Measurements from ENCODE around the gene XG.
"Not testable (repeated sequence)": the region's sequence is repeated elsewhere in the genome, so short reads cannot be mapped to it uniquely, and the experiment has no call there.

The XG gene

GRCh38 chrX:2712890-2713840, 38.7 kb upstream of the XG start:
- Histone ChIP-seq H3K4me1 (ENCODE audit: control insufficient read depth, insufficient read depth, low read length) (peaks cover 21% of the 10 kb centered on the region), H3K9ac (ENCODE audit: low read depth, low read length) (no peak overlapping the region), H3K9me3 (replicated peaks; ENCODE audit: low read length) (no peaks in the 10 kb centered on the region), H3K4me2 (ENCODE audit: low read length) (no peak overlapping the region), H3K4me3 (ENCODE audit: low read length) (no peak overlapping the region), H3K36me3 (ENCODE audit: insufficient read depth, low read length) (peaks cover 39% of the 10 kb centered on the region), H3K27me3 (ENCODE audit: control insufficient read depth, insufficient read depth, low read length) (no peaks in the 10 kb centered on the region)

DNA sequence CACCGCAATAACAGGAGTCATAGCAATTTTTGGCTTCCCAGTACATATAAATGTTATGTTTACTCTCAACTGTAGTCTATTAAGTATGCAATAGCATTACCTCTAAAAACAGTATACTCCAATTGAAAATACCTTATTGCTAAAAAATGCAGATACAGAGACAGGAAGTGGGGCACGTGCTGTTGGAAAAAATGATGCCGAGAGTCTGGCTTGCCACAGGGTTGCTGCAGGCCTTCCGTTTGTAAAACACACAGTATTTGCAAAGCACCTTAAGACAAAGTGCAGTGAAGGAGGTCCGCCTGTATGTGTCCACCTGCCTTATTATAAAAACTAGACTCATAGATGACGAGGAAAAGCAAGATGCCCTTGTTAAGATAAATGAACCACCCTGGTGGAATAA, 37.3 kb upstream of the XG start:
- no peaks in the 10 kb centered on the region for H3K27me3 ChIP-seq (ENCODE audit: control insufficient read depth, insufficient read depth, low read length)
- H3K9ac ChIP-seq (ENCODE audit: low read depth, low read length), result no peak overlapping the region
- H3K4me1 ChIP-seq (ENCODE audit: control insufficient read depth, insufficient read depth, low read length), result peaks cover 12% of the 10 kb centered on the region
- no peak overlapping the region for H3K4me2 ChIP-seq (ENCODE audit: low read length)
- no peak overlapping the region for H3K4me3 ChIP-seq (ENCODE audit: low read length)
- H3K9me3 ChIP-seq (replicated peaks; ENCODE audit: low read length), result no peaks in the 10 kb centered on the region
- peaks cover 51% of the 10 kb centered on the region for H3K36me3 ChIP-seq (ENCODE audit: insufficient read depth, low read length)

DNA sequence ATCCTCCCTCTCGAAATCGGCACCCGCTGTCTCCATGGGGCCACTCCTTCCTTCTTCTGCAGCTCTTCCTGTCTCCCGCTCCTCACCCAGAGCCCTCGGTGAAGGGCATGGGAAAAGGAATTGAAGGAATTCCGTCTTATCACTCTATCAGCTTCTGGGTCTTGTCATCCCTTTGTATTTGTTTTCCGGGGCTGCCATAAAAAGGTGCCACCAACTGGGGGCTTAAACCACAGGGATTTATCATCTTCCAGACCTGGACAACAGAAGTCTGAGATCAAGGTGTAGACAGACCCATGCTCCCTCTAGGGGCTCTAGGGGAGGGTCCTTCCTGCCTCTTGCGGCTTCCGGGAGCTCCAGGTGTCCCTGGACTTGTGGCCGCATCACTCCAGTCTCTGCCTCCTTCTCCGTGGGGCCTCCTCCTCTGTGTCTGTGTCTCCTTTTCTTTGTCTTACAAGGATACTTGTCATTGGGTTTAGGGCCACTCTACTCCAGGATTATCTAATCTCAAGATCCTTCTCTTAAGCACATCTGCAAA, 36.7 kb upstream of the XG start:
- H3K4me1 ChIP-seq (ENCODE audit: control insufficient read depth, insufficient read depth, low read length), result peaks cover 7% of the 10 kb centered on the region
- H3K36me3 ChIP-seq (ENCODE audit: insufficient read depth, low read length), result peaks cover 57% of the 10 kb centered on the region
- H3K4me2 ChIP-seq (ENCODE audit: low read length), result no peak overlapping the region
- no peak overlapping the region for H3K4me3 ChIP-seq (ENCODE audit: low read length)
- no peaks in the 10 kb centered on the region for H3K9me3 ChIP-seq (replicated peaks; ENCODE audit: low read length)
- no peaks in the 10 kb centered on the region for H3K27me3 ChIP-seq (ENCODE audit: control insufficient read depth, insufficient read depth, low read length)
- H3K9ac ChIP-seq (ENCODE audit: low read depth, low read length), result no peak overlapping the region

DNA sequence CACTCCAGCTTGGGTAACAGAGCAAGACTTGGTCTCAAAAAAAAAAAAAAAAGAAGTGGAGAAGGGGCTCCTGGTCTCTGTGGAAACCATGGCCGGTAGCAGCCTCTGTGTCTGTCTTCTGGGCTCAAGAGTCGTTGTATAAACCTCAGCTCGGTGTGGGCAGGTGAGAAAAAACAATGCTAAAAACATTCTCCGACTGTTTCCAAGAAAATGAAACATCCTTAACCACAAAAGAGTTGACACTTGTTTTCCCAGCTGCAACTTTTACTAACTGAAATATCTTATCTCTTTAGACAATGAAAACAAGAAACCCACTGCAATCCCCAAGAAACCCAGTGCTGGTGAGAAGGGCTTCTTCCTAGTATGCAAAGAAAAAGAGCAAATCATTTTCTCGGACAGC, 34.5 kb upstream of the XG start:
- no peaks in the 10 kb centered on the region for H3K9me3 ChIP-seq (replicated peaks; ENCODE audit: low read length)
- no peak overlapping the region for H3K4me2 ChIP-seq (ENCODE audit: low read length)
- H3K9ac ChIP-seq (ENCODE audit: low read depth, low read length), result no peak overlapping the region
- H3K4me1 ChIP-seq (ENCODE audit: control insufficient read depth, insufficient read depth, low read length), result no peaks in the 10 kb centered on the region
- no peak overlapping the region for H3K4me3 ChIP-seq (ENCODE audit: low read length)
- no peaks in the 10 kb centered on the region for H3K27me3 ChIP-seq (ENCODE audit: control insufficient read depth, insufficient read depth, low read length)
- peaks cover 71% of the 10 kb centered on the region for H3K36me3 ChIP-seq (ENCODE audit: insufficient read depth, low read length)

GRCh38 chrX:2718821-2719220, 33.0 kb upstream of the XG start:
- Histone ChIP-seq H3K36me3 (ENCODE audit: insufficient read depth, low read length) (peaks cover 76% of the 10 kb centered on the region), H3K27me3 (ENCODE audit: control insufficient read depth, insufficient read depth, low read length) (no peaks in the 10 kb centered on the region), H3K9ac (ENCODE audit: low read depth, low read length) (no peak overlapping the region), H3K9me3 (replicated peaks; ENCODE audit: low read length) (no peaks in the 10 kb centered on the region), H3K4me3 (ENCODE audit: low read length) (no peak overlapping the region), H3K4me1 (ENCODE audit: control insufficient read depth, insufficient read depth, low read length) (no peaks in the 10 kb centered on the region), H3K4me2 (ENCODE audit: low read length) (no peak overlapping the region)

DNA sequence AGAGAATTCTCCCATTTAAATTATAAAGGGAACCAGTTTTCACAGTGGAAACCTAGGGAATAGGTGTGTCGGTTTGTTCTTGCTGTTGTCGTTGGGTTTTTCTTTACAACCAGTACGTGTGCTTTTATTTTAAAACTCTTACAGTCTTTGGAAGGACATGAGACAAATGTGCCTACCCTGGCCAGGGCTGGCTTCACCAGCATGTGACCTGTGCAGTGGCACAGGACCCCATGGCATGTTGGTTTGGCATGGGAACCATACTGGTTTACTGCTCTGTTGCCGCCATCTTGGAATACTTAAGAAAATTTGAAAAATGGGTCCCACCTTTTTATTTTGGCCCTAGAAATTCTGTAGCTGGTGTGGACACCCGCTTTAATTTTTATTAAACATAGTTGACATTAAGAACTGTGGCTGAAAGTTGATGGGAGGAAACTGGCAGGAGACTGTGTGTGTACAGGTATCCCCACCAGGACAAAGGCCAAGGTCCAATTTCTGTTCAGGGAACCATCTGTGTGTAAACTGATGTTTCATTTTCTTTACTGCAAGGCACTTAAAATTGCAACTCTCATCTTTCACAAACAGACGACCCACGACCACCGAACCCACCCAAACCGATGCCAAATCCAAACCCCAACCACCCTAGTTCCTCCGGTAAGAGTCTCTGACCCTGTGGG, 31.9 kb upstream of the XG start:
- Histone ChIP-seq H3K27me3 (ENCODE audit: control insufficient read depth, insufficient read depth, low read length) (no peaks in the 10 kb centered on the region), H3K4me3 (ENCODE audit: low read length) (no peak overlapping the region), H3K4me2 (ENCODE audit: low read length) (no peak overlapping the region), H3K4me1 (ENCODE audit: control insufficient read depth, insufficient read depth, low read length) (no peaks in the 10 kb centered on the region), H3K36me3 (ENCODE audit: insufficient read depth, low read length) (peaks cover 75% of the 10 kb centered on the region), H3K9me3 (replicated peaks; ENCODE audit: low read length) (no peaks in the 10 kb centered on the region), H3K9ac (ENCODE audit: low read depth, low read length) (no peak overlapping the region)

DNA sequence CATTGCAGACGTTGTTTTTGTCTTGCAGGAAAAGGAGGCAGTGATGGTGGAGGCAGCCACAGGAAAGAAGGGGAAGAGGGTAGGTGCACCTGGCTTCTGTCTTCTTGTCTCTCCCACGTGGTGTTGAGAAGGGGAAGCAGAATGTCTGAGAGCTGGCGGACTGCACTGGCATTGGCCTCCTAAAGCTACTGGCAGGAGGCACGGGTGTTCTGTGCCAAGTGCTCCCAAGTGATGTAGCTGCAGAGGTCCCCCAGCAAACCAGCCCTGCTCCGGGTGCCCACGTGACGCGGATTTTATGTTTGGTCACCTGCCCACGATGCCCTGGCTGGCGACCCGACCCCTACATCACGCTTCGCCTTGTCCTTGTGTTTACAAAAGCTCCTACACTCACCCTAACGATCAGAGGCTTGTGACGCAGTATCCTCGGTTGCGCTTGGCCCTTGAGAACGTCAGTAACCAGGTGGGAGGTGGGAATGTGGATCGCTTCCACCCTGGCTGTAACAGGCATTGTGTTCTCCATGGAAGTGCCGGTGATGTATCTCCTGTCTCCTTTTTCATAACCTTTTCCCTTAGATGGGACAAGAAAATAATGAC, 28.5 kb upstream of the XG start:
- Histone ChIP-seq H3K27me3 (ENCODE audit: control insufficient read depth, insufficient read depth, low read length) (no peaks in the 10 kb centered on the region), H3K36me3 (ENCODE audit: insufficient read depth, low read length) (peaks cover 74% of the 10 kb centered on the region), H3K9ac (ENCODE audit: low read depth, low read length) (no peak overlapping the region), H3K4me1 (ENCODE audit: control insufficient read depth, insufficient read depth, low read length) (no peaks in the 10 kb centered on the region), H3K9me3 (replicated peaks; ENCODE audit: low read length) (no peaks in the 10 kb centered on the region), H3K4me3 (ENCODE audit: low read length) (no peak overlapping the region), H3K4me2 (ENCODE audit: low read length) (no peak overlapping the region)

DNA sequence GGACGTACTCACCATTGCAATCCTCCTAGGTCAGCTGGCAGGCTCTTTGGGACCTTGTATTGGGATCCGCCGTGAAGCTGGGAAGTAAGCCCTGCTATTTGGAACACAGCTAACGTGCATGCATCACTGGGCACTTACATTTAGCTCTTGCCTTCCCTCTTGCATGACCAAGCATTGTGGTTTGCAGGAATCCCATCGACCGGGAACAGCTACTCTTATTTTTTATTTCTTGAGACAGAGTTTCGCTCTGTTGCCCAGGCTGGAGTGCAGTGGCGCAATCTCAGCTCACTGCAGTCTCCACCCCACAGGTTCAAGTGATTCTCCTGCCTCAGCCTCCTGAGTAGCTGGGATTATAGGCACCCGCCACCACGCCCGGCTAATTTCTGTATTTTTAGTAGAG, 24.6 kb upstream of the XG start:
- H3K36me3 ChIP-seq (ENCODE audit: insufficient read depth, low read length), result peaks cover 51% of the 10 kb centered on the region
- not testable (repeated sequence) for H3K4me2 ChIP-seq (ENCODE audit: low read length); H3K9me3 ChIP-seq (replicated peaks; ENCODE audit: low read length); H3K4me3 ChIP-seq (ENCODE audit: low read length); H3K4me1 ChIP-seq (ENCODE audit: control insufficient read depth, insufficient read depth, low read length); H3K9ac ChIP-seq (ENCODE audit: low read depth, low read length); H3K27me3 ChIP-seq (ENCODE audit: control insufficient read depth, insufficient read depth, low read length)

DNA sequence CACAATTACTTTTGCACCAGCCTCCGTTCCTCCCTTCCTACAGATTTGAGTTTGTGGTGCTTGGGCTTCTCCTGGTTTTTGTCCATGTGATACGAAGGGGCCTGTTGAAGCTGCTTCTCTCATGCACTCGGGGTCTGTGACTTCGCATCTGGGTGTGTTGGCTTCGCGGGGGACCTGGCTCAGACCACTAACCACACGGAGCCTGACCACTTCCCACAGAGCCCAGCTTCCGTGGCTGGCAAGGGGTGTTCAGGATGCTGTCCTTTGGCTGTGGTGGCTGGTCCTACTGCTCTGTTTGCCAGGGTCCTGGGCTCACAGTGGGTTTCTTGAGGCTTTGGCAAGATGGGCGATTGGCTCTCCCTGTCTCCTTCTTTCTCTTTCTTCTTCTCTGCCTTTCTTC, 19.8 kb upstream of the XG start:
- Histone ChIP-seq H3K4me3 (ENCODE audit: low read length) (no peak overlapping the region), H3K9me3 (replicated peaks; ENCODE audit: low read length) (no peaks in the 10 kb centered on the region), H3K9ac (ENCODE audit: low read depth, low read length) (no peak overlapping the region), H3K27me3 (ENCODE audit: control insufficient read depth, insufficient read depth, low read length) (no peaks in the 10 kb centered on the region), H3K4me1 (ENCODE audit: control insufficient read depth, insufficient read depth, low read length) (no peaks in the 10 kb centered on the region), H3K36me3 (ENCODE audit: insufficient read depth, low read length) (peaks cover 37% of the 10 kb centered on the region), H3K4me2 (ENCODE audit: low read length) (no peak overlapping the region)

DNA sequence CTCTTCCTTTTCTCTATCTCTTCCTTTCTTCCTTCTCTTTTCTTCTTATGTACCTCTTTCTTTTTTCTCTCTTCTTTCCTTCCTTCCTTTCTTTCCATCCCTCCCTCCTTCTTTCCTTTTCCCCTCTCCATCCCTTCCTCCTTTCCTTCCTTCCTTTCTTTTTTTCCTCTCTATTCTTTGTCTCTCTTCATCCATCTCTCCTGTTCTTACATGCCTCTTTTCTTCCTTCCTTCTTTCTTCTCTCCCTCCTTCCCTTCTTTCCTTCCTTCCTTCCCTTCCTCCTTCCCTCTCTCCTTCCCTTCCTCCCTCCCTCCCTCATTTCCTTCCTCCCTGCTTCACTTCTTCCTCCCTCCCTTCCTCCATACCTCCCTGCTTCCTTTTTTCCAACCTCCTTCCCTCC, 19.2 kb upstream of the XG start:
- Histone ChIP-seq H3K9ac (ENCODE audit: low read depth, low read length) (no peak overlapping the region), H3K36me3 (ENCODE audit: insufficient read depth, low read length) (peaks cover 34% of the 10 kb centered on the region)

DNA sequence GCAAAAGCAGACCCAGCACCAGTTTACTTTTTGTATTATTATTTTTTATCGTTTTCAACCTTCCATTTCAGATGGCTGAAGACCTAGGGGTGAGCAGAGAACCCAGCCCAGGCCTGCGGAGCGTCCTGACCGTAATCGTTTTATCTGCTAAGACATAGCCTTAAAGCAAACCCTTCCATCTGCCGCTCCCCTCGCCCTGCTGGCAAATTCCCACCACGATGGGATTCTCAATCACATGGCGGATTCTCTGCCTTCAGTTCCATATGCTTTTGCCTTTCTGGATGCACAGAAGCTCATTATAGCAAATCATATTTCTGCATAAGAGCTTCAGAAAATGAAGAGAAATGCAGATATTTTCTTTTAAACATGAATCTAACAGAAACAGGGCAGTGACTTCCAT, 18.6 kb upstream of the XG start:
- no peaks in the 10 kb centered on the region for H3K9me3 ChIP-seq (replicated peaks; ENCODE audit: low read length)
- no peak overlapping the region for H3K4me3 ChIP-seq (ENCODE audit: low read length)
- no peak overlapping the region for H3K9ac ChIP-seq (ENCODE audit: low read depth, low read length)
- H3K36me3 ChIP-seq (ENCODE audit: insufficient read depth, low read length), result peaks cover 37% of the 10 kb centered on the region
- no peaks in the 10 kb centered on the region for H3K27me3 ChIP-seq (ENCODE audit: control insufficient read depth, insufficient read depth, low read length)
- H3K4me1 ChIP-seq (ENCODE audit: control insufficient read depth, insufficient read depth, low read length), result no peaks in the 10 kb centered on the region
- no peak overlapping the region for H3K4me2 ChIP-seq (ENCODE audit: low read length)

More for the DNA sequence above, 19.2 kb upstream of the XG start:
- no peaks in the 10 kb centered on the region for H3K9me3 ChIP-seq (replicated peaks; ENCODE audit: low read length)
- H3K4me1 ChIP-seq (ENCODE audit: control insufficient read depth, insufficient read depth, low read length), result no peaks in the 10 kb centered on the region
- H3K4me2 ChIP-seq (ENCODE audit: low read length), result no peak overlapping the region
- H3K4me3 ChIP-seq (ENCODE audit: low read length), result no peak overlapping the region
- H3K27me3 ChIP-seq (ENCODE audit: control insufficient read depth, insufficient read depth, low read length), result no peaks in the 10 kb centered on the region
